Tibial artery (tissue), 4 donors: ENCODE results near the gene C1orf21.

ENCODE experiments used
- DNase-seq, 2 donors: peaks; one replicate each; pipeline ENCODE4 v3.0.0-alpha.2; 2019
- H3K27ac ChIP-seq, 2 donors: fragments of 200-600 bp; sonication (generic) in 1 of 2; 1 replicate in 1 of 2; 2 replicates in 1 of 2; pipeline ENCODE4 v1.5.1; 2018 to 2019; ENCODE audit warnings: mild to moderate bottlenecking in 1 of 2
- H3K27me3 ChIP-seq, 2 donors: fragments of 200-600 bp; sonication (generic) in 1 of 2; one replicate each; pipeline versions ENCODE4 v1.5.1 to v1.6.0; 2016 to 2019
- H3K36me3 ChIP-seq, 3 donors: fragments of 200-600 bp; sonication (generic) in 2 of 3; one replicate each; pipeline ENCODE4 v1.5.1; 2016 to 2019; ENCODE audit warnings: mild to moderate bottlenecking in 2 of 3
- H3K4me1 ChIP-seq, 4 donors: fragments of 200-600 bp; sonication (generic) in 2 of 4; 1 replicate in 3 of 4; 2 replicates in 1 of 4; pipeline ENCODE4 v1.5.1; 2016 to 2019
- H3K4me3 ChIP-seq, 2 donors: fragments of 200-600 bp; sonication (generic) in 1 of 2; 1 replicate in 1 of 2; 2 replicates in 1 of 2; pipeline ENCODE4 v1.5.1; 2018 to 2019; ENCODE audit warnings: mild to moderate bottlenecking in 2 of 2
- H3K9me3 ChIP-seq, 3 donors: fragments of 200-600 bp; sonication (generic) in 1 of 3; one replicate each; pipeline ENCODE4 v1.5.1; 2016 to 2019
- CTCF ChIP-seq, 2 experiments: fragments of 200-600 bp in 1 of 2; fragments of 450-650 bp in 1 of 2; IDR thresholded peaks; one replicate each; pipeline ENCODE4 v1.5.1; 2017 to 2019; ENCODE audit warnings: antibody characterized with exemption in 2 of 2, mild to moderate bottlenecking in 1 of 2, moderate library complexity in 1 of 2
- intact Hi-C: fragments of 100-400 bp; cut with DNase I; formaldehyde crosslinking; loops from one replicate; pipeline ENCODE4 v1.15.0; 2023; ENCODE audit warnings: low total_unique reads

Gene C1orf21

GRCh38 chr1:184504955-184505338, 118.1 kb downstream of the C1orf21 start:
- Histone ChIP-seq H3K4me3 (no peak overlapping the region), H3K9me3 (no peaks in the 10 kb centered on the region), H3K36me3 (no peaks in the 10 kb centered on the region), H3K27me3 (no peaks in the 10 kb centered on the region), H3K4me1 (peaks cover 0 to 28% (median 13%) of the 10 kb centered on the region in 4 donors), H3K27ac (no peak overlapping the region)
- no peak for TF ChIP-seq CTCF (IDR thresholded peaks at IDR 0.05)
- DNase-seq, result no peak
- intact Hi-C loops, result no loop called here

GRCh38 chr1:184506481-184506880, 119.7 kb downstream of the C1orf21 start:
- TF ChIP-seq CTCF (IDR thresholded peaks at IDR 0.05), result no peak
- Histone ChIP-seq H3K9me3 (no peaks in the 10 kb centered on the region), H3K4me3 (no peak overlapping the region), H3K27me3 (no peaks in the 10 kb centered on the region), H3K27ac (no peak overlapping the region), H3K4me1 (peaks cover 0 to 28% (median 13%) of the 10 kb centered on the region in 4 donors), H3K36me3 (no peaks in the 10 kb centered on the region)
- no peak for DNase-seq
- intact Hi-C loops, result no loop called here

GRCh38 chr1:184507165-184507564, 120.3 kb downstream of the C1orf21 start:
- Histone ChIP-seq H3K4me1 (peaks cover 0 to 28% (median 13%) of the 10 kb centered on the region in 4 donors), H3K9me3 (no peaks in the 10 kb centered on the region), H3K27me3 (no peaks in the 10 kb centered on the region), H3K27ac (no peak overlapping the region), H3K4me3 (no peak overlapping the region), H3K36me3 (no peaks in the 10 kb centered on the region)
- no peak for DNase-seq
- intact Hi-C loops, result no loop called here
- no peak for TF ChIP-seq CTCF (IDR thresholded peaks at IDR 0.05)

GRCh38 chr1:184507604-184508280, 120.9 kb downstream of the C1orf21 start:
- DNase-seq, result no peak
- peaks cover 0 to 28% (median 13%) of the 10 kb centered on the region in 4 donors for H3K4me1 ChIP-seq
- no peak overlapping the region for H3K27ac ChIP-seq
- no peaks in the 10 kb centered on the region for H3K36me3 ChIP-seq
- intact Hi-C loops, result no loop called here
- TF ChIP-seq CTCF (IDR thresholded peaks at IDR 0.05), result no peak
- H3K27me3 ChIP-seq, result no peaks in the 10 kb centered on the region
- no peaks in the 10 kb centered on the region for H3K9me3 ChIP-seq
- H3K4me3 ChIP-seq, result no peak overlapping the region

GRCh38 chr1:184509105-184509504, 122.3 kb downstream of the C1orf21 start:
- Histone ChIP-seq H3K27me3 (no peaks in the 10 kb centered on the region), H3K36me3 (no peaks in the 10 kb centered on the region), H3K4me3 (no peak overlapping the region), H3K4me1 (peaks cover 0 to 35% (median 13%) of the 10 kb centered on the region in 4 donors), H3K9me3 (no peaks in the 10 kb centered on the region), H3K27ac (peak overlapping the region in 1 of 2 donors; percentile 0)
- DNase-seq, result no peak
- no peak for TF ChIP-seq CTCF (IDR thresholded peaks at IDR 0.05)
- intact Hi-C loops, result no loop called here
